Epithelial cell of proximal tubule (primary cell): ENCODE results near the gene SRCAP. TPM values are rescaled to one million over a fixed set of nuclear protein-coding genes. Genes with fewer than 3 reads are reported as not detected.

ENCODE experiments used
- DNase-seq: peaks from one replicate; pipeline ENCODE4 v3.0.0-alpha.2; 2011; ENCODE audit warnings: low read depth
- H3K4me3 ChIP-seq: 2 replicates; pipeline ENCODE4 v1.5.1; 2011; ENCODE audit warnings: low read depth, mild to moderate bottlenecking, low read length
- total RNA-seq: library from RNA; depleted of rRNA; stranded (reverse); fragments of >200 nt; gene quantifications from 2 replicates; pipeline ENCODE4 v1.2.3, GENCODE V29; 2015
- TF ChIP-seq, protein P1 (sequence below): conservative IDR thresholded peaks from 2 replicates; pipeline ENCODE4 v1.5.1; 2012; ENCODE audit warnings: low read depth, mild to moderate bottlenecking, low read length

The SRCAP gene
- total RNA-seq, 1 donor from 2014 or later, result 11.8 TPM

DNA sequence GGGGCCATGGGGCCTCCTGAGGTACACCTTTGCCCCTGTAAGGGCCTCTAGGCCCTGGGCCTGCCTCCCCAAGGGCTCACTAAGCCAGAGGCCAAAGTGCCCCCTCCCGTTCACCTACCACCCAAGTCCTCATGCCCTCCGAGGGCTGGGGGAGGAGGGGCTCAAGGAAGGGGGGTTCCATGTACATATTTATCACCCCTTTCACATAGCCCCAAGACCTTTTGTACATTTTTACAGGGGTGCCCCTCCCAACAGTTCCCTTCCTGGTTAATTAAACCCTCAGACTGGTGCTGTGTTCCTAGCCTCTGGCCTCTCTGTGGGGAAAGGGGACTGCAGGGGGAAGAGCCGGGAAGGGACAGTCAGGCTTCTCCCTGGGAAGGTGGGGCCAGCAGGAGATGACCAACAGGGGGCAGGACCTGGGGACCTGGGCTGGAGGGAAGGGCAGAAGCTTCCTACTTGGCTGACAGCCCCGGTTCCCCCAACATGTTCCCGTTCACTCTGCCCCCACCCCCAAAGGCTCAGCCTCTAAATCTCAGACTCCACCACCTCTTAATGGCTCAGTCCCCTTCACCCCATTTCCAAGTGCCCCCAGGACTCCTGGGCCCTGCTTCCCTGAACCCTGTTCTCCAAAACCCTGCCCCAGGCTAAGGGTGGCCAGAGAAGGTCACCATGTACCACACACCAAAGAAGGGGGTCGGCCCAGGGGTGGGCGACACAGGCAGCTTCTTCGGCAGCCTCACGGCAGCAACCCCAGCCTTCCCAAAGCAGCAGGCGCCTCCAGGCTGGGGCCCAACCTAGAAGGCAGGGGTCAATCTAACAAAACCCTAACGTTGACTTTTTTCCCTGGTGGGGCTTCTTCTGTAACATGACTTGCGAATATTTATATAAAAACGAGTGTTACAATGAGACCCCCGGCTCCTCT, 28.8 kb upstream of the SRCAP start:
- no peak for DNase-seq
- TF ChIP-seq, protein P1, sequence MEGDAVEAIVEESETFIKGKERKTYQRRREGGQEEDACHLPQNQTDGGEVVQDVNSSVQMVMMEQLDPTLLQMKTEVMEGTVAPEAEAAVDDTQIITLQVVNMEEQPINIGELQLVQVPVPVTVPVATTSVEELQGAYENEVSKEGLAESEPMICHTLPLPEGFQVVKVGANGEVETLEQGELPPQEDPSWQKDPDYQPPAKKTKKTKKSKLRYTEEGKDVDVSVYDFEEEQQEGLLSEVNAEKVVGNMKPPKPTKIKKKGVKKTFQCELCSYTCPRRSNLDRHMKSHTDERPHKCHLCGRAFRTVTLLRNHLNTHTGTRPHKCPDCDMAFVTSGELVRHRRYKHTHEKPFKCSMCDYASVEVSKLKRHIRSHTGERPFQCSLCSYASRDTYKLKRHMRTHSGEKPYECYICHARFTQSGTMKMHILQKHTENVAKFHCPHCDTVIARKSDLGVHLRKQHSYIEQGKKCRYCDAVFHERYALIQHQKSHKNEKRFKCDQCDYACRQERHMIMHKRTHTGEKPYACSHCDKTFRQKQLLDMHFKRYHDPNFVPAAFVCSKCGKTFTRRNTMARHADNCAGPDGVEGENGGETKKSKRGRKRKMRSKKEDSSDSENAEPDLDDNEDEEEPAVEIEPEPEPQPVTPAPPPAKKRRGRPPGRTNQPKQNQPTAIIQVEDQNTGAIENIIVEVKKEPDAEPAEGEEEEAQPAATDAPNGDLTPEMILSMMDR, result peak; percentile 24
- no peak overlapping the region for H3K4me3 ChIP-seq

DNA sequence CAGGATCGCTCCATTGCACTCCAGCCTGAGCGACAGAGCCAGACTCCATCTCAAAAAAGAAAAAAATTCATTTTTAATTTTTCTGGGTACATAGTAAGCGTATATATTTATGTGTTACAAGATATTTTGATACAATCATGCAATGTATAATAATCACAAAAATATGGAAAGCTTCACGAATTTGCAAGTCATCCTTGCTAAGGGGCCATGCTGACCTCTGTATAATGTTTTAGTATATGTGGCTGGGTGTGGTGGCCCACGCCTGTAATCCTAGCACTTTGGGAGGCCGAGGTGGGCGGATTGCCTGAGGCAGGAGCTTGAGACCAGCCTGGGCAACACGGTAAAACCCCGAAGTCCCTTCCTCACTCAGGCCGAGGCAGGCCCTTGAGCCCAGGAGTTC, 23.8 kb upstream of the SRCAP start:
- no peak overlapping the region for H3K4me3 ChIP-seq
- TF ChIP-seq, protein P1, result no peak
- no peak for DNase-seq

- no peak for DNase-seq
- no peak overlapping the region for H3K4me3 ChIP-seq
- TF ChIP-seq, protein P1, result no peak
These were observed 20.9 kb upstream of the SRCAP start for GRCh38 chr16:30677931-30678585.

DNA sequence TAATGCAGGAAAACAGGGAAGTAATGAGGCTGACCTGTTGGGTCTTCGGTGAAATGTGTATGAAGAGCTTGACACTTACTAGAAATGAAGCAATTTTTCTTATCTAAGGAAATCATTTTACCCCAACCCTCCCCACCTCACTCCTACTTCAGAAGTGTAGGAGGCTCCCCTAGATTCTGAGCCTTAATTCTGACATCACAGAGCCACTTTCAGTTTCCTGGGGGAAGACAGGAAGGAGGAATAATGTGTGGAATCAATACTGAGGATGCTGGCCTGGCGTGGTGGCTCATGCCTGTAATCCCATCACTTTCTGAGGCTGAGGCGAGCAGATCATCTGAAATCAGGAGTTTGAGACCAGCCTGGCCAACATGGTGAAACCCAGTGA, 20.4 kb upstream of the SRCAP start:
- TF ChIP-seq, protein P1, result no peak
- DNase-seq, result no peak
- no peak overlapping the region for H3K4me3 ChIP-seq

DNA sequence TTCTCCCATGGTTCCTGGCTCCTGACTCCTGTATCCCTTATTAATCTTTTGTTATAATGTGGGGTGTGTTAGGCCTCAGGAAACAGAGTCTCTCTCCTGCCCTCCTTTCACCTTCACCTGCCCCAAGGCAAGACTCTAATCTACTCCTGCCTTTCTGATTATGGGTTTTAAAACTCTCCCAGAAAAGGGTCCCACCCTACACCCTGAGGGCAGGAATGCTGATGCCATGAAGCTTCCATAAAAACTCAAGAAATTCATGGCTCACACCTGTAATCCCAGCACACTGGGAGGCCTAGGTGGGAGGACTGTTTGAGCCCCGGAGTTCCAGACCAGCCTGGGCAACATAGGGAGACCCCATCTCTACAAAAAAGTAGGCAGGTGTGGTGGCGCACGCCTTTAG, 18.6 kb upstream of the SRCAP start:
- DNase-seq, result no peak
- no peak overlapping the region for H3K4me3 ChIP-seq
- TF ChIP-seq, protein P1, result no peak

DNA sequence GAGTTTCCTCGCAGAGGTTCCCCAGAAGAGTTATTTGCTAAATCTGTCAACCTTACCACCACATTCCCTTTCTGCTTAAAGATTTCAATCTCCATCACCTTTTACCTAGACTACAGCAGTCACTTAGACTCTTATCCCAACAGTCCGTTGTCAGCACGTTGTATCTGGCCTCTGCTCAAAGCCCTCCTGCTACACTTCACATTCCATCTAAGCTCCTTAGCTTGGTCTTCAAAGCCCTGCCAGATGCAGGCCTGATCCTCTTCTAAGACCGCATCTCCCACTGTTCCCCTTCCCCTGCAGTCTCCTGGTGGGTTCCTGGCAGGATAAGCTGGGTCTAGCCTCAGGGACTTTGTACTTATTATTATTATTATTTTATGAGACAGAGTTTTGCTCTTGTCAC, 10.3 kb upstream of the SRCAP start:
- DNase-seq, result no peak
- TF ChIP-seq, protein P1, result no peak
- H3K4me3 ChIP-seq, result no peak overlapping the region
